Measurements from ENCODE around the gene MYO1E.

MYO1E gene

DNA sequence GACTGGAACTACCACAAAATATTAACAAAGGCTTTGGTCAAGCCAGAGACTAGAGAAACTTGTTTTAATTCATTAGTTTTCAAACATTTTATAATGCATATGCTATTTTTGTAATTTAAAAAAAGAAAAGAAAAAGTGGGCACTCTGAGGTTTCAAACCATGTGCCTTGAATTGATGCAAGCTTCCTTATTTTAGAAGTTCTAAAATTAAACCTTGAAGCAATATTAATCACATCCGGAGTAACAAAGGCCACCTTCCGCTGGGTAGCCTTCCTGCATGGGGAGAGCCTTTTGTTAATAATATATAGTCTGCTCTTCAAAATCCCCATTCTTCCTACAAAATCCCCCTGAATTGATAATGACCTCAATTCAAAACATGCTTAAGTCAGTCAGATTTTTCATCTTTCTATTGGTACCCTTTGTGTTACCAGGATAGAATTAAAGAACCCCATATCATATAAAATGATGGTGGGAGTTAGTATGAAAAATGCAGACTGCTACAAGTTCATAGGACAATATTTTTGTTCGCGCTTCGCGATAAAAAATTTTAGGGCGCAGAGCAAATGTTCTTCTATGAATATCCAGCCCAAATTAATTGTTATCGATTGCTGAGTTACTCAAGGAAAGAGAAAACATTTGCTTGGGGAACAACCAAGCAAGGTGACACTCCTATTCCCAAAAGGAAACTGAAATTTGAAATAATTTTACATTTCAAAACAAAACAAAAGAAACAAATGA, 135.4 kb downstream of the MYO1E start:
- no peak for DNase-seq (ENCODE audit: extremely low read depth in 1 of 2, low read depth in 1 of 2)

DNA sequence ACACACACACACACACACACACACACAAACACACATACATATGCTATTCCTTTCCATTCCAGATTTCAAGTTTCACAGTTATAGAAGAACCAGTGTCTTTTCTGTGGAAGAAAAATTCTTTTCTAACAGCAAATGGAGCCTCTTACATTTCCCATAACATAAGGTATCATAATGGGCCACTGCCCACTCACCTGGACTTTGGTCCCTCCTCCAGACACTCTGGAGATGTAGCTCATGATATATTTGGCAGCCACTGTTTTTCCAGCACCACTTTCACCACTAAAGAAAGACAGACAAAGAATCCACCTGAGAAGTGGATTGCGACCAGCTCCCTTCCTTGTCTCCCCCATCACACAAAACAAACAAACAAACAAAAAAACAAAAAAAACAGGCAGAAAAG, 136.3 kb downstream of the MYO1E start:
- no peak for DNase-seq (ENCODE audit: extremely low read depth in 1 of 2, low read depth in 1 of 2)

DNA sequence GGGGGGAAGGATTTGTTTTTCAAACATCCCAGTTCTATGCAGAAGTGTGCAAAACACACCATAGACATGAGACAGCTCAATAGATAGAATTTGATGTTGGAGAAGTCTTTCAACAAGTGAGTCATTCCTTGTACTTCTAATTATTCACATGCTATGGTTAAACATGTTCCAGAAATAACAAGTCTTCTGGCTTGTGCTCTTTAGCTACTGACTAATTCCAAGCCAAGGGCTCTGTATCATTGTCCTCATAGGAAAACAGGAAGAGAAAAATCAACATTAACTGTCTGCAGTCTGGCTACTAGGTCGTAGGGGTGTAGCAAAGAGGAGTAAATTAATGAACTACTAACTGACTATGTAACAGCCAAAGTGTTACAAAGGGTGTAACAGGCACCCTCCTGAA, 140.2 kb downstream of the MYO1E start:
- DNase-seq (ENCODE audit: extremely low read depth in 1 of 2, low read depth in 1 of 2): no peak

DNA sequence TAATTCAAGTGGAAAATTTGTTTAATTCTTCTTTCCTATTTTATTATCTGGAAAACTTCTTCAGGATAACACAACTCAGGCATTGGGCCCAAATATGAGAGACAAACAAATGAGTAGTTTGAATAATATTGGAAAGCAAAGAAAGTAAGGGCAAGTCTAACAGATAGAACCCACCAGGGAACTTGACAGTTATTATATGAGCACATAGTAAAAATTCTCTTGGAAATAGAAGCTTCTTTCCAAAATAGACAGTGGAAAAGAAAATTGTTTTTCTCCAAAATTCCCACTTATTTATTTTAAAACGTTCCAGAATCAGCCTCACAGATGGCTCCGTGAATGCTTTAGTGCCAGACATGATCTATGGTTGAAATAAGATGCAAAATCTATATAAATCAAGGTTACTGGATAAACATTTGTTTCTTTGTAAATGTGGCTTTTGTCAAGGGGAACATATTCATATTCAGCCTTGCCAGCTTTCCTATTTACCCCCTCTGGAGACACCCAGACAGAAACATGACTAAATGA, 142.1 kb downstream of the MYO1E start:
- DNase-seq (ENCODE audit: extremely low read depth in 1 of 2, low read depth in 1 of 2): no peak

DNA sequence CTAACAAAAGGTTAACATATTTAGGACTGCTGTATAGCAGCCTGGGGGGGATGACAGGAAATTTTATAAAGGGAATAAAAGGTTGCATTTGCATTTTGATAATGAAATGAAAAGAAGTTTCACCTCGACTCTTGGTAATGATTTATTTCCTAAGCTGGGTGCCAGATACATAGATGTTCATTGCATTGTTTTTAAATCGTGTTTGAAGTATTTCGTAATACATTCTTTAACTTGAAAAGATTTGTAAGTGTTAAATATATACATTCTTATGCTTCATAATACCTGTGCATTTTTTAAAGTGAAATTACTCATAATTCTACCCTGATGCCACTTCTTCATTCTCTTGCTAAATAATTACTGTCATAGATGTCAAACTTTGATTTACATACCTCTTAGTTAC, 143.2 kb downstream of the MYO1E start:
- no peak for DNase-seq (ENCODE audit: extremely low read depth in 1 of 2, low read depth in 1 of 2)

DNA sequence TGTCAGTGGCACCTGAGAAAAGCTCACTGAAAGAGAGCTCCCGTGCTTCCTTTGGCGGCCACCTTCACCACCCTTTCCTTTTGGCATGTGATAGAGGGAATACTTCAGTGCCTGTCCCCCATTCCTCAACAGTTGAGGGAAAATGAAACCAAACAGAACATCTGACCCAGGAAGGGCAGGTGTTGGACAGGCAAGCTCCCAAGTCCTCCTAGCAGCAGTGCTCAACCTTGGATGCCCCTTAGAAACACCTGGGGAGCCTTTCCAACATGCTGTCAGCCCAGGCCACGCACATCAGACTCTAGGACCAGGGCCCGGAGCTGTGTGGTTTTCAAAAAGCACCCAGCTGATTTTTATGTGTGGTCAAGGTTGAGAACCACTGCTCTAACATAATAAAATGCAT, 143.7 kb downstream of the MYO1E start:
- DNase-seq (ENCODE audit: extremely low read depth in 1 of 2, low read depth in 1 of 2): no peak

DNA sequence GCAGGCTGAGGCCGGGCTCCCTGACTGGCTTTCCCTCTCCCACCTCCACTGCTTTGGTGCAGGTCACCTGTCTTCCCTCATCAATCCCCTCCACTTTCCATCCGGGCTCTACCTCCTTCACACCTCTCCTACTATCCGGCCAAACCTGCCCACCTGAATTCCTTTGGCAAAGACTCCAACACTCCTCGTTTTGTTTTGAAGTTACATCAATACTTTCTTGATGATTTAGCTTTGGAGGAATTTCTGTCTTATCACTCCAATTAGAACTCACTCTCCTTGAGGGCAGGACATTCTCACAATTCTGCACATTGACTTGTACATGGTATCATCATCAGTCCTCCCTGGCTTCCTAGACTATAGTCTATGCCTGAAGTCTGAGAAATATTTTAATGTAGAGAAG, 145.7 kb downstream of the MYO1E start:
- no peak for DNase-seq (ENCODE audit: extremely low read depth in 1 of 2, low read depth in 1 of 2)

DNA sequence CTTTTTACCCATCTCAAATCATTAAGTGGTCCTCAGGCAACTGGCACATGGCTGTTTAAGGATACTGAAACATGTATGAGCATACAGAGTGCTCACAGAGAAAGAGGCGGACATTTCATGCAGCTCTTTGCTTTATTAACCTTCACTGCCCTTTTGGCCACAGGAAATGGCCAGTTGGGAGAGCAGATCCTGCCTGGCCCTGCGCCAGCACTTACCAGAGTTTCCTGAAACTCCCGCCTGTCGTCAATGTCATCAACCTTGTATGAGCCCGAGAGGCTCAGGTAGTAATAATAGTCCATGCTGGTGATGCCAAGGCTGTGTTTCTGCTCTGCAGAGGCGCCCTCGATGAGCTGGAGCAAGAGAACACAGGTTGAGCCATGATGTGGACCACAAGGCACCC, 148.2 kb downstream of the MYO1E start:
- DNase-seq (ENCODE audit: extremely low read depth in 1 of 2, low read depth in 1 of 2): no peak

DNA sequence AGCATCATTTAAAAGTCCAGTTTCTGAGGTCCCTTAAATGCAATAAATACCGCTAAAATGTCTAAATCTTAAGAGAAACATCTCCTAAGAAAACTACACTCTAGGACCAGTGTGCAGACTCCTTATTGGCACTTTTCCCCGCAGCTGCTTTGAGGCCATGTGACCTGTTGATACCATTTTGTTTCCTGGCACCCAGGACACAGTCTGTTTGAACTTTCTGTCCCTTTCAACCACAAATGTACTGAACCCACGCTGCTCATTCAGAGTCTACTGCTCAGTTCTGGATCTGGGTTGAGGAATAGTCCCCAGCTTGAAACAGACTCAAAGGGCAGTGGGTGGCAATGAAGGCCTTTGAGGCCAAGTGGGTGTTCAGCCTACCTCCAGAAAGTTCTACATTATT, 148.9 kb downstream of the MYO1E start:
- no peak for DNase-seq (ENCODE audit: extremely low read depth in 1 of 2, low read depth in 1 of 2)

DNA sequence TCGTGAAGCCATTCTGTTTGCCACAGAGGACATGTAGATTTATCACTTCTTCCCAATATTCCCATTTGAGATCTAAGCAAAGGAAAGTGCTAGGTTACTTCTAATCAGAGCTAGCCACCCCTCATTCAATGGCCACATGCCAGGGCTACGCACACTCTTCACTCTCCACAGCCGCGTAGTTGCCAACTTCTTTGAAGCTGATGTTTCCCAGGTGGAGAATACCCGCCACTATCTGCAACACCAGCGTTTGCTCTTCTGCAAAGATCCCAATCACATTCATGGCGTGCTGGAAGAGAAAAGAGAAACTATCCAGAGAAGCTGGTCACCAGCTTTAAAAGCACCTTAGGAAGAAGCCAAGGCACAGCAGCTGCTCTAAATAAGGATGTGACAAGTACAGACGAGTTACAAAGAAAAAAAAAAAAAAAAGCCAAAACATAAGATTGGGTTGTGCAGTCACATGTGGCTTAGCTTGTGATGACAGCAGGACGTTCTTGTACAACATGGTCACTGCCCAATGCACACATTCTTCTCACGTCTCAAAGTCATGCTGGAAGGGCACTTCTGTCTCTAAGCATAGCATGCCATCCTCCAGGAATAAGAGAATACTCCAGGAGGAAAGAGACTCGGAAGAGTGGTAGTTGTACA, 149.6 kb downstream of the MYO1E start:
- no peak for DNase-seq (ENCODE audit: extremely low read depth in 1 of 2, low read depth in 1 of 2)

DNA sequence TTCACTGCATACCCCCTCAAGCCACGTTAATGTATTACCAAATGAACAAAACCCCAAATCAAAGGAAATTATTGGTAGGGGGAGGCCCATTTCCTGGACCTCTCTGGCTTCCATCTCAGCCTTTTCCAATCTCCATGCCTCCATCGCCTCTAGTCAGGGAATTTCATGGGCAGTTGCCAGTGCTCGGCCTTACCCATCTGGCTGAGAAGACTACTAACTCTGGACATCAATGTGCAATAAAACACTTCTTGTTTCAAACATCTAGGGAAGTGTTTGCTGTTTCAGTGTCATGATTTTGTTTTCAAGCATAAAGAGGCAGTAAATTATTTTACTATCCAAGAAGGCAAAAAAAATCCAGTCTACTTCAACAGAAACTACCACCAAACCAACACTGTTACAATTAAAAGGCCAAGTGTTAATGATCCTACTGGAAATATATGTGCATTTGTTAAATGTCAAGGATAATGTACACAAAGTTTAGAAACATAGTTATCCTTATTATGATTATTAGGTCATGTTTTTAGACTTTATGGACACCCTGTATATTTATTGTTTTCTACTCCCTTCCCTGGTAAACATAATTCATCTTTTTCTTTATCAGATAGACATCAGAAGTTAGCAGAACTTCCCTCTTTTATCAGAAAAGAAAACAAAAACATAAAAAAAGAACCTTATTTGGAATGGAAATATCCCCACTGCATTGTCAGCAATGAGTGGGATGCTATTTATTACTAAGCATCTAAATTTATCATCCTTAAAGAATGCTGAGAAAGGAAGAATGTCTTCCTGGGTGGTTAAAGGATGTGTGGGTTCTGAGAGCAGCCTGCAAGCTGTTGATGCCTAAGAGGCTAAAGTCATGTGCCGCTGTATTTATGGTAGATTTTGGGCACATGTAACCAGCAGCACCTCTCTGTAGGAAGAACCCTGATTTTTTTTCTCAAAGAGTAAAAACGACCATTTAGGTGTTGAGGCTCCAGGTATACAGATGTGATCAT, 150.9 kb downstream of the MYO1E start:
- DNase-seq (ENCODE audit: extremely low read depth in 1 of 2, low read depth in 1 of 2): no peak

DNA sequence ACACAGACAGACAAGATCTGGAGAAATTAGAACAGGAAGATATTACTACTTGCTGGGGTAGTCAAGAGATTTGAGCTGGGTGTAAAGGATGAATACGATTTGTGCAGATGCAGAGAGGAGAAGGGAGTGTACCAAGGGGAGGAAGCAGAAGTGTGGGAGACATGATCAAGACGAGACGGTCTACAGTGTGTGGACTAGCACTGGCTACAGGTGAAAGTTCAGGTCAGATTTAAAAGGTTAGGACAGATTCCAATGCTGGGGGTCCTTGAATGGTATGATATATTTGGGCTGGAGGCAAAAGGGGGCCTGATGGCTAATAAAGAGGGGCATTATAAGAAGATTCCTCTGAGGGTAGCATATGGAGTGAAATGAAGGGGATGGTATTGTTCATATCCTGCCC, 154.0 kb downstream of the MYO1E start:
- no peak for DNase-seq (ENCODE audit: extremely low read depth in 1 of 2, low read depth in 1 of 2)

DNA sequence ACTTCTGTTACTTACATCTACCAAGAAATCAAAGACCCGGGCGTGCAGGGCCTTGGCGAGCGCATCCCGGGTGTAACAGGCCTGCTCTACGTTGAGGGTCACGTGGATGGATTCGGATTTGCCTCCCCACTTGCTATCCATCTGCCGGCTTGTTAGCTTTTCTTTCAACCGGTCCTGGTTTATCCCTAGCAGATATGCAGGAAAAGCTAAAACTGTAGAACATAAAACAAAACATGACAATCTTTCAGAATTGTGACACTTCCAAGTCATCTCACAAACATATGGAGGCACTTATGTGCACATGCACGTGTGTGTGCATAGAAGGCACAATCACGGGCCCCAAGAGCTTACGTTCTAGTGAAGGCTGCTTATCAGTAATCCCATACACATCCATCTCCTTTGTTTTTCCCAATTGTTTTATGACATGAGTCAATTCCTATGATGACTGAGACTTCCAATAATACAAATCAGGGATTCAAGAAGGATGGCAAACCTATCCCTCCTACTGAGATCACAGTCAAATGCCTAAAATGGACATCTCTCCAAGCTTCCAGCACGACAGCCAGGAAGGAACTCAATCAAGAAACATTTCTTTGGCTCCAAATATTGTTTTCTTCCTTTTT, 154.7 kb downstream of the MYO1E start:
- no peak for DNase-seq (ENCODE audit: extremely low read depth in 1 of 2, low read depth in 1 of 2)

DNA sequence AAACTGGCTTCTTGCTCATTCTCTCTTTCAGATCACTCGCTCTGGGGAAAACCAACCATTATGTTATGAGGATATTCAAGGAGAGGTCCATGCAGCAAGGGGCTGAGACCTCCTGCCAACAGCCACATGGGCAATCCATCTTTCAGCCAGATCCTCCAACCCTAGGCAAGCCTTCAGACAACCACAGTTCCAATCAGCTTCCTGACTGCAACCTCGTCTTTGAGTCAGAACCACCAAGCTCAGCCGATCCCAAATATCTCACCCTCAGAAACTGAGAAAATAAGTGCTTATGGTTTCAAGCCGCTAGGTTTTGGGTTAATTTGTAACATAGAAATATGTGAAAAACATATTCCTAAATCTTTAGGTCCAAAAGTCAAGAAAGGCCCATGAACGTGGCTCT, 155.8 kb downstream of the MYO1E start:
- no peak for DNase-seq (ENCODE audit: extremely low read depth in 1 of 2, low read depth in 1 of 2)

DNA sequence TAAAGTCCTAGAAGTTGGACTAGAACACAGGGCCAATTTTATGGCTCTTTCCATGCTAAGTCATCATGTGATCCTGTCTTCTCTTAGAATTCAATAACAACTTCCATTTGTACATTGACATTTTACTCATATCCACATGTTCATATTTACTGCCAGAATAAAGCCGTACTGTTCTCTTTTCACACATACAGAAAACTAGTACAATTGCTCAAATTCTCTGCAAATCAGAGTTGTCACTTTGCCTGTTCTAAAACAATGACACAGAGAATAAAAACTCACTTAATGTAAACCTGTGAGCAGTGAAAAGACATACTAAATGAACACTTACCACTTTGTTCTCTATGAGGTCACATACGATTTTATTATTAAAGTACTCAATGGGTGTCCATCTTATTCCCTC, 162.5 kb downstream of the MYO1E start:
- no peak for DNase-seq (ENCODE audit: extremely low read depth in 1 of 2, low read depth in 1 of 2)

DNA sequence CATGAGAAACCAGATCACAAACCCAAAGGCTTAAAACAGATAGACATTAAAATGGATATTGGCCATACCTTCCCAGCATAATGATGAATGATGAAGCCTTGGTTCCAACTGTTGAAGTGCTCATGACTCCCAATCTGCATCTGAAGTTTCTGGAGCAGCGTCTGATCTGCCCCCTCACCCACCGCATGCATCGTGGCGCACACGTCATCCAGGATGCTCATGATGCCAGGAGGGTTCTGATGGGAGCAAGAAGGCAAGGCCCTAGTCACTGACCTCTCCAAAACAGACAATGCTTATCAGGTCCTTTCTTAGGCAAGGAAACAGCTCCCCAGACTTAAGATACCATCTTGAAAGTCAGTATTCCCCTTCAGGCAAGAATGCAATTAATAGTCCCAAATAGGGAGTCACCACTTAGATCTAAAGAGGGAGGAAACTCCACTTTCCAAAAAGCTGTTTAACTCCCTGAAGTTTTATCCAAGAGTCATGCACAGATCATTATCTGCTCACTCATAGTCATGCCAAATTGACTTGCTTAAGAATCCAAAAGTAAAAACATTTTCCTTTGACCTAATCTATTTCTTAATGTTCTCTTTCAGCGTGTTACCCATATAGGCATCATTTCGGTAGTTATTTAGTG, 163.9 kb downstream of the MYO1E start:
- DNase-seq (ENCODE audit: extremely low read depth in 1 of 2, low read depth in 1 of 2): no peak

DNA sequence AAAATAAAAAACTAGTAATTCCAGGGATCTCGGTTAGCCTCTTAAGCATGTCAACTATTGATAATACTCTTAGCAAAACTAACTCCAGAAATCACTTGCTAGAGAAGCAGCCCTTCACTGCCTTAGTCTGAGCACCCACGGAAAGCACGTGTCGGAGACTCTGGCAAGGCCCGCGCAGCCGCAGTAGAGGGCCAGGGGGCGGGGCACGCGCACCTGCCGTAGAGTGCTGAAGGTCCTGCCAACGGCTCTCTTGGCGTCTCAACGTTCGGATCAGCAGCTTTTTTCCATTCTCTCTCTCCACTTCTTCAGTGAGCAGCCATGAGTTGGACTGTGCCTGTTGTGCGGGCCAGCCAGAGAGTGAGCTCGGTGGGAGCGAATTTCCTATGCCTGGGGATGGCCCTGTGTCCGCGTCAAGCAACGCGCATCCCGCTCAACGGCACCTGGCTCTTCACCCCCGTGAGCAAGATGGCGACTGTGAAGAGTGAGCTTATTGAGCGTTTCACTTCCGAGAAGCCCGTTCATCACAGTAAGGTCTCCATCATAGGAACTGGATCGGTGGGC, 166.0 kb downstream of the MYO1E start, which contains the start of gene LDHAL6B:
Gene LDHAL6B, plus strand, starts transcription at position 221 of the 561 bp plus-strand sequence. Its CDS starts 98 bp downstream, at position 319.
- DNase-seq (ENCODE audit: extremely low read depth in 1 of 2, low read depth in 1 of 2): no peak

DNA sequence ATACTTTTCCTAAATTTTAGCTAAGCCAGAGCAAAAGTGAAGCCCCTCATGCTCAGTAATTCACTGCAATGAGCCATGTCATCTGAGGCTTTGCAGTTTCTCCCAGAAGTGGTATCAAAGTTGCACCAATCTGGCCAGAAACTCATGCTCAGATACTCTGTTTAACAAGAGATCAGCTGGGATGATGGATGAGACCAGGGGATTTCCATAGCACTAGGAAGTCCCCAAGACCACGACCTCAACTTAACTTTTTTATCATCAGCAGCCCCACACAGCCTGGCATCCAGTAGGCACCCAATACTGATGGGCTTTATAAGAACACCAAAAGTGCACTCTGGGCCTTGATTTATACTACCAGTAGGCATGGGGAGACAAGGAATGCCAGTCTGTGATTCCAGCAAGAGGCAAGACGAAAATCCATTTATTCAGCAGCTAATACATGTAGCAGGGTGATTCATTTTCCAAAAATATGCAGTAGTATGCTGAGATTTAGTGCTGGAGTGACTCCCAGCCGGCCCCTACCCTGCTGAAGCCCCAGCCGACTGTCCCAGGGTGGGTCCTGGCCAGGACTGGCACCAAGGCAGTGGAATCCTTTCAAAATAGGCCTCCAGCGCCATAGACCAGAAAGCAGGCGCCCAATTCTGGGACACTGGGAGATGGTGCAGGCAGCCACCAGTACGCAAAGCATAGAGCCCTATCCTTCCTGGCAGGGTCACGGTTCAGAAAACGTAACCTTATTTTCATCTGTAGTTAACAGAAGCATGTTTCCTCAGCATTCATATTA, 166.6 kb downstream of the MYO1E start:
- DNase-seq (ENCODE audit: extremely low read depth in 1 of 2, low read depth in 1 of 2): no peak

DNA sequence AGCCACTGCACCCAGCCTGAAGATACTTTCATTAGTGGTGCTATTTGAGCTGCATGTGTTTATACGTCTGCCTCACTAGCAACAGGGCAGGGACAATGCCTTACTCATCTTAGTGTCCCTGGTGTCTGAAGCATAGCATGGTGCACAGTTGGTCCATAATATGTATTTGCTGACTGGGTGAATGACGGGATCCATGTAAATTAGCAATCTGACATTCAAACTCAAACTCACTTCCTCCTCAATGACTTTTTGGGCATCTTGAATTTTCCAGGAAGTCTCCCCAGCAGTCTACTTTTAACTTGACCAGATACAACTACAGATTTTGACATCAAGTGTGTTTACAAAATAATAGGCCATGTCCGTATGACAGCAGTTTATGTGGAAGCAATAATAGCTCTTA, 169.0 kb downstream of the MYO1E start:
- DNase-seq (ENCODE audit: extremely low read depth in 1 of 2, low read depth in 1 of 2): no peak

Measured in activated CD8-positive, alpha-beta memory T cell treated with anti-CD3 and anti-CD28 coated beads for 1 hour (primary cell).